GM12891 (cell line): ENCODE data around the gene FBRSL1.

ENCODE experiments used
- POLR2A ChIP-seq: IDR thresholded peaks from 2 replicates; pipeline ENCODE4 v1.6.1; 2011; ENCODE audit warnings: low read depth, low read length, control low read depth
- POLR2AphosphoS5 ChIP-seq: IDR thresholded peaks from 2 replicates; pipeline ENCODE4 v1.6.1; 2011; ENCODE audit warnings: low read depth, low read length, control low read depth
- TAF1 ChIP-seq: IDR thresholded peaks from 2 replicates; pipeline ENCODE4 v1.6.1; 2011; ENCODE audit warnings: low read depth, low read length, control low read depth

DNA sequence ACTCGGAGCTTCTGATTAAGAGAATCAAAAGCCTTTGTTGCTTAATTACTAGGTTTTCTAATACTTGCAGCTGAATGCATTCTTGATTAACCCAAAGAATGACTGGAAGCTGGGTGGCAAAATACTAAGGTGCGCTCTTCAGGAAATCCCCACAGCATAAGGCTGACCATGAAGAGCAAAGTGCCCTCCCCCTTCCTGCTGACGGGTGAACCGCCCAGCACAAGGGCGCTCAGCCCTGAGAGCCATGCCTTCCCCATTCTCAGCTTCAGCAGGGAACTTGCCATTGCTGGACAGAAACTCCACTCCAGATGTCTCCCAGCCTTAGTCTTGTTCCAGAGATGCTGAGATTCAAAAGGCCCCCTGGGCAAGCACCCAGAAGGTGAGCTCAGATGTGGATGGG lies 27.2 kb upstream of the FBRSL1 start:
- TF ChIP-seq POLR2AphosphoS5 (no peak), POLR2A (no peak), TAF1 (no peak)
